ENCODE measurements around the gene ENPP7.
A peak's percentile ranks its signal among the peaks of the same experiment; 100 is the strongest.

Gene ENPP7

GRCh38 chr17:79739148-79740062 lies 8.7 kb downstream of the ENPP7 start:
- TF ChIP-seq CTCF (IDR thresholded peaks at IDR 0.05; ENCODE audit: borderline replicate concordance, insufficient read depth, low read depth, low read length), result no peak
- H3K4me3 ChIP-seq (ENCODE audit: low read depth, low read length), result no peak overlapping the region

- TF ChIP-seq CTCF (IDR thresholded peaks at IDR 0.05; ENCODE audit: borderline replicate concordance, insufficient read depth, low read depth, low read length), result no peak
- no peak overlapping the region for H3K4me3 ChIP-seq (ENCODE audit: low read depth, low read length)
Measured at GRCh38 chr17:79740413-79740812, 9.7 kb downstream of the ENPP7 start.

DNA sequence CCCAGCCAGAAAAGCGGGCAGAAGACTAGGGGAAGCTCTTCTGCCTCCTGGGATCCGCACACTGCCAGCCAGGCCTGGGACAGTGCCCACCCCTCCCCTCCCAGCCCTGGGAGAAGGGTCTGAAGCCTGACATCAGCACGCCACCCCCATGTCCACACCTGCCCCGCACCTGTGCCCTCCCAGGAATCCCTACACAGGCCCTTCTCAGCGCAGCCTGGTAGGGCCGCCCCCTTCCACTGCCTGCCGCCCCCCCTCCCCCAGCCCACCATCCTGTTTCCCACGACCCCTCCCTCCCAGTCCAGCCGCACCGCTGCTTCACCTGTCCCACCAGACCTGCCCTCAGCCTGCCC lies 10.6 kb downstream of the ENPP7 start:
- no peak for TF ChIP-seq CTCF (IDR thresholded peaks at IDR 0.05; ENCODE audit: borderline replicate concordance, insufficient read depth, low read depth, low read length)
- no peak overlapping the region for H3K4me3 ChIP-seq (ENCODE audit: low read depth, low read length)

GRCh38 chr17:79741751-79742588 lies 11.2 kb downstream of the ENPP7 start:
- H3K4me3 ChIP-seq (ENCODE audit: low read depth, low read length), result no peak overlapping the region

DNA sequence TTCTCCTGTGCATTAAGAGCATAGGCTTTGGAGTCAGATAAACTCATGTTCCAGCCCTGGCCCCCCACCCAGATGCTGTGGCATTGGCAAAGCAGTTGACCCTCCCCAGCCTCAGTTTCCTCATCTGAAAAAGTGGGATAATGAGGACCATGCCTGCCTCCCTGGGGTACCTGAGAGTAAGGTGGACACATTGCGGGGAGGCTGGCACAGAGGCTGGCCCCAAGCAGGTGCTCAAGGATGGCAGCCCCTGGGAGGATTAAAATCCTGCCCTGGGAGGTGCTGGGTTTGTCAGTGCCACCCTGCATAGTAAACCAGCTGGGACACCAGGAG lies 11.8 kb downstream of the ENPP7 start:
- H3K4me3 ChIP-seq (ENCODE audit: low read depth, low read length), result no peak overlapping the region
- no peak for TF ChIP-seq CTCF (IDR thresholded peaks at IDR 0.05; ENCODE audit: borderline replicate concordance, insufficient read depth, low read depth, low read length)

More at GRCh38 chr17:79741751-79742588, 11.2 kb downstream of the ENPP7 start:
- peak; percentile 94 for TF ChIP-seq CTCF (IDR thresholded peaks at IDR 0.05; ENCODE audit: borderline replicate concordance, insufficient read depth, low read depth, low read length)

GRCh38 chr17:79742951-79743476 lies 12.3 kb downstream of the ENPP7 start:
- no peak overlapping the region for H3K4me3 ChIP-seq (ENCODE audit: low read depth, low read length)

More at GRCh38 chr17:79742951-79743476, 12.3 kb downstream of the ENPP7 start:
- TF ChIP-seq CTCF (IDR thresholded peaks at IDR 0.05; ENCODE audit: borderline replicate concordance, insufficient read depth, low read depth, low read length), result no peak
